K562 (cell line): ENCODE data around the gene PHF20.
A peak's percentile ranks its signal among the peaks of the same experiment; 100 is the strongest.

ENCODE experiments used
- MCM2 ChIP-seq: fragments of 450-650 bp; IDR thresholded peaks from 2 replicates; pipeline ENCODE4 v1.6.1; 2017; ENCODE audit warnings: low read depth, mild to moderate bottlenecking
- NFE2L1 ChIP-seq: fragments of 450-650 bp; IDR thresholded peaks from 2 replicates; pipeline ENCODE4 v1.6.1; 2016; ENCODE audit warnings: missing genetic modification characterization, low read depth, mild to moderate bottlenecking, missing compliant biosample characterization, moderate library complexity, borderline replicate concordance
- NR2C2 ChIP-seq, 2 experiments: fragments of 200-800 bp in 1 of 2; sonication (Bioruptor generic) in 1 of 2; sonication (generic) in 1 of 2; formaldehyde crosslinking in 1 of 2; IDR thresholded peaks; 2 replicates each; pipeline versions ENCODE4 v1.6.1 to v1.8.0; 2016 to 2022; ENCODE audit warnings: mild to moderate bottlenecking in 1 of 2, missing compliant biosample characterization in 1 of 2, missing genetic modification characterization in 1 of 2, missing genetic modification reagents in 1 of 2
- RCOR1 ChIP-seq, 2 experiments: IDR thresholded peaks; 2 replicates each; pipeline ENCODE4 v1.6.1; 2012; ENCODE audit warnings: low read depth in 2 of 2, low read length in 2 of 2, borderline replicate concordance in 1 of 2, improper control_type of control experiment in 1 of 2
- SETDB1 ChIP-seq: IDR thresholded peaks from one replicate; pipeline ENCODE4 v1.6.1; 2012; ENCODE audit warnings: low read length, control low read depth, inconsistent platforms
- TF ChIP-seq, protein P1 (sequence below): fragments of 250-450 bp; sonication (Bioruptor Pico); IDR thresholded peaks from 2 replicates; pipeline ENCODE4 v1.5.0; 2021
- TF ChIP-seq, protein P2 (sequence below): fragments of 250-450 bp; sonication (Bioruptor Pico); IDR thresholded peaks from 2 replicates; pipeline ENCODE4 v1.8.0; 2021; ENCODE audit warnings: borderline replicate concordance, mild to moderate bottlenecking, moderate library complexity; ENCODE audit not compliant: poor library complexity, severe bottlenecking

DNA sequence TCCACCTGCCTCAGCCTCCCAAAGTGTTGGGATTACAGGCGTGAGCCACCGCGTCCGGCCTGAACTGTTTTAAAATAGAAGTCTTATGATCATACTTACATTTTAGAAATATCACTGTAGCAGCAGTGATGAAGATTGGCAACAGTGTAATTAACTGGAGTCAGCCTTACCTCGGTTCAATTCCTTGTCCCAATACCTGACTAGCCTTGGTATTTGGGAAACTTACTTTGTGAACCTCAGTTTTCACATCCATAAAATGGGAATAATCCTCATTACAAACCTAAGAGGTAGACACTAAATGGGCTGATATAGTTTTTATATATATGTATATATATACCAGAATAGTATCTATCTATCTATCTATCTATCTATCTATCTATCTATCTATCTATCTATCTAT lies 19.3 kb downstream of the PHF20 start:
- TF ChIP-seq, protein P1, sequence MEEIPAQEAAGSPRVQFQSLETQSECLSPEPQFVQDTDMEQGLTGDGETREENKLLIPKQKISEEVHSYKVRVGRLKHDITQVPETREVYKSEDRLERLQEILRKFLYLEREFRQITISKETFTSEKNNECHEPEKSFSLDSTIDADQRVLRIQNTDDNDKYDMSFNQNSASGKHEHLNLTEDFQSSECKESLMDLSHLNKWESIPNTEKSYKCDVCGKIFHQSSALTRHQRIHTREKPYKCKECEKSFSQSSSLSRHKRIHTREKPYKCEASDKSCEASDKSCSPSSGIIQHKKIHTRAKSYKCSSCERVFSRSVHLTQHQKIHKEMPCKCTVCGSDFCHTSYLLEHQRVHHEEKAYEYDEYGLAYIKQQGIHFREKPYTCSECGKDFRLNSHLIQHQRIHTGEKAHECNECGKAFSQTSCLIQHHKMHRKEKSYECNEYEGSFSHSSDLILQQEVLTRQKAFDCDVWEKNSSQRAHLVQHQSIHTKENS (CRISPR knock-in tag) = no peak
- TF ChIP-seq RCOR1 (IDR thresholded peaks at IDR 0.05; ENCODE audit: borderline replicate concordance in 1 of 2, low read depth in 2 of 2, low read length in 2 of 2) = 0 out of 4 replicates have a peak, but pooled peaks of 1 of the 2 experiments have one; percentile 18
- no peak for TF ChIP-seq MCM2
- TF ChIP-seq NFE2L1 (tag) = no peak
- TF ChIP-seq, protein P2, sequence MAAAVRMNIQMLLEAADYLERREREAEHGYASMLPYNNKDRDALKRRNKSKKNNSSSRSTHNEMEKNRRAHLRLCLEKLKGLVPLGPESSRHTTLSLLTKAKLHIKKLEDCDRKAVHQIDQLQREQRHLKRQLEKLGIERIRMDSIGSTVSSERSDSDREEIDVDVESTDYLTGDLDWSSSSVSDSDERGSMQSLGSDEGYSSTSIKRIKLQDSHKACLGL (CRISPR knock-in tag) = no peak
- no peak for TF ChIP-seq SETDB1
- no peak for TF ChIP-seq NR2C2 (CRISPR knock-in tag; IDR thresholded peaks at IDR 0.05)
- no peak for TF ChIP-seq NR2C2 (tag; IDR thresholded peaks at IDR 0.05)
